ENCODE results near the gene THADA.

The THADA gene

GRCh38 chr2:43305517-43305916 lies 290.3 kb downstream of the THADA start:
- H2AFZ ChIP-seq (ENCODE audit: low read depth, low read length, severe bottlenecking): no peak overlapping the region
- H3K27ac ChIP-seq (ENCODE audit: low read depth, low read length): no peak overlapping the region
- no peaks in the 10 kb centered on the region for H3K9me2 ChIP-seq (replicated peaks; ENCODE audit: insufficient read depth, low read length)

GRCh38 chr2:43305012-43305411 lies 290.8 kb downstream of the THADA start:
- Histone ChIP-seq H4K20me1 (ENCODE audit: low read depth, low read length) (no peaks in the 10 kb centered on the region), H3K9me3 (ENCODE audit: insufficient read depth, low read length) (no peaks in the 10 kb centered on the region), H3F3A (ENCODE audit: insufficient read depth) (no peaks in the 10 kb centered on the region), H3K9me2 (replicated peaks; ENCODE audit: insufficient read depth, low read length) (no peaks in the 10 kb centered on the region), H3K27me3 (ENCODE audit: low read length) (no peaks in the 10 kb centered on the region), H3K4me2 (ENCODE audit: low read depth, low read length, poor library complexity, severe bottlenecking) (no peak overlapping the region), H3K4me3 (ENCODE audit: insufficient read depth, low read length, poor library complexity, severe bottlenecking) (no peak overlapping the region), H3K79me2 (ENCODE audit: insufficient read depth, low read length) (no peaks in the 10 kb centered on the region), H3K9ac (ENCODE audit: low read length) (no peak overlapping the region), H3K36me3 (ENCODE audit: low read length) (no peaks in the 10 kb centered on the region), H3K27ac (ENCODE audit: low read depth, low read length) (no peak overlapping the region), H2AFZ (ENCODE audit: low read depth, low read length, severe bottlenecking) (no peak overlapping the region)
- TF ChIP-seq EZH2phosphoT487 (conservative IDR thresholded peaks at IDR 0.05; ENCODE audit: low read length) (no peak), CTCF (IDR thresholded peaks at IDR 0.05; ENCODE audit: insufficient read depth, low read length, poor library complexity, severe bottlenecking) (no peak)

More at GRCh38 chr2:43305517-43305916, 290.3 kb downstream of the THADA start:
- TF ChIP-seq EZH2phosphoT487 (conservative IDR thresholded peaks at IDR 0.05; ENCODE audit: low read length) (no peak), CTCF (IDR thresholded peaks at IDR 0.05; ENCODE audit: insufficient read depth, low read length, poor library complexity, severe bottlenecking) (no peak)
- Histone ChIP-seq H3K4me2 (ENCODE audit: low read depth, low read length, poor library complexity, severe bottlenecking) (no peak overlapping the region), H3K79me2 (ENCODE audit: insufficient read depth, low read length) (no peaks in the 10 kb centered on the region), H3K4me3 (ENCODE audit: insufficient read depth, low read length, poor library complexity, severe bottlenecking) (no peak overlapping the region), H3K36me3 (ENCODE audit: low read length) (no peaks in the 10 kb centered on the region), H4K20me1 (ENCODE audit: low read depth, low read length) (no peaks in the 10 kb centered on the region), H3K27me3 (ENCODE audit: low read length) (no peaks in the 10 kb centered on the region), H3K9ac (ENCODE audit: low read length) (no peak overlapping the region), H3K9me3 (ENCODE audit: insufficient read depth, low read length) (no peaks in the 10 kb centered on the region), H3F3A (ENCODE audit: insufficient read depth) (no peaks in the 10 kb centered on the region)

GRCh38 chr2:43303889-43304288 lies 291.9 kb downstream of the THADA start:
- Histone ChIP-seq H2AFZ (ENCODE audit: low read depth, low read length, severe bottlenecking) (no peak overlapping the region), H3K9me2 (replicated peaks; ENCODE audit: insufficient read depth, low read length) (no peaks in the 10 kb centered on the region), H3K79me2 (ENCODE audit: insufficient read depth, low read length) (no peaks in the 10 kb centered on the region), H3K4me3 (ENCODE audit: insufficient read depth, low read length, poor library complexity, severe bottlenecking) (no peak overlapping the region), H3K9me3 (ENCODE audit: insufficient read depth, low read length) (no peaks in the 10 kb centered on the region), H3F3A (ENCODE audit: insufficient read depth) (no peaks in the 10 kb centered on the region), H3K27me3 (ENCODE audit: low read length) (no peaks in the 10 kb centered on the region), H3K9ac (ENCODE audit: low read length) (no peak overlapping the region), H3K36me3 (ENCODE audit: low read length) (no peaks in the 10 kb centered on the region), H3K4me2 (ENCODE audit: low read depth, low read length, poor library complexity, severe bottlenecking) (no peak overlapping the region), H4K20me1 (ENCODE audit: low read depth, low read length) (no peaks in the 10 kb centered on the region), H3K27ac (ENCODE audit: low read depth, low read length) (no peak overlapping the region)
- no peak for TF ChIP-seq CTCF (IDR thresholded peaks at IDR 0.05; ENCODE audit: insufficient read depth, low read length, poor library complexity, severe bottlenecking)
- no peak for TF ChIP-seq EZH2phosphoT487 (conservative IDR thresholded peaks at IDR 0.05; ENCODE audit: low read length)
